RPMI8226 (cell line): ENCODE data around the gene GGACT.
"Not testable (repeated sequence)": the region's sequence is repeated elsewhere in the genome, so short reads cannot be mapped to it uniquely, and the experiment has no call there.

Experiments
- DNase-seq: peaks from one replicate; pipeline ENCODE4 v3.0.0-alpha.2; 2015

Gene GGACT

GRCh38 chr13:100527644-100528043 lies 60.9 kb downstream of the GGACT start:
- DNase-seq = no peak

- DNase-seq = no peak
Observed at GRCh38 chr13:100526318-100527000, 62.1 kb downstream of the GGACT start.

GRCh38 chr13:100525453-100526317 lies 62.9 kb downstream of the GGACT start:
- DNase-seq = no peak

GRCh38 chr13:100524688-100525087 lies 63.9 kb downstream of the GGACT start:
- DNase-seq = not testable (repeated sequence)

GRCh38 chr13:100523981-100524386 lies 64.6 kb downstream of the GGACT start:
- no peak for DNase-seq

GRCh38 chr13:100523411-100523810 lies 65.2 kb downstream of the GGACT start:
- DNase-seq = no peak

GRCh38 chr13:100522618-100523309 lies 65.8 kb downstream of the GGACT start:
- DNase-seq = no peak

- DNase-seq = no peak
Observed at GRCh38 chr13:100521851-100522617, 66.6 kb downstream of the GGACT start.

GRCh38 chr13:100520936-100521850 lies 67.4 kb downstream of the GGACT start:
- no peak for DNase-seq

- no peak for DNase-seq
Observed at GRCh38 chr13:100519626-100520025, 69.0 kb downstream of the GGACT start.

GRCh38 chr13:100518394-100519062 lies 70.1 kb downstream of the GGACT start:
- DNase-seq = no peak

- no peak for DNase-seq
Observed at GRCh38 chr13:100517728-100518127, 70.9 kb downstream of the GGACT start.

GRCh38 chr13:100517135-100517534 lies 71.5 kb downstream of the GGACT start:
- DNase-seq = no peak

GRCh38 chr13:100515410-100515800 lies 73.2 kb downstream of the GGACT start:
- DNase-seq = no peak

GRCh38 chr13:100514788-100515409 lies 73.7 kb downstream of the GGACT start:
- peak; percentile 61 for DNase-seq

GRCh38 chr13:100513987-100514670 lies 74.5 kb downstream of the GGACT start:
- DNase-seq = no peak

GRCh38 chr13:100513171-100513570 lies 75.4 kb downstream of the GGACT start:
- DNase-seq = no peak

GRCh38 chr13:100512422-100512821 lies 76.2 kb downstream of the GGACT start:
- no peak for DNase-seq

- DNase-seq = no peak
Observed at GRCh38 chr13:100511466-100511865, 77.1 kb downstream of the GGACT start.
